DMS153 treated with DMSO at 0.1 percent for 48 hours (cell line): ENCODE data around the gene ALDH1A1.
"Not testable (repeated sequence)": the region's sequence is repeated elsewhere in the genome, so short reads cannot be mapped to it uniquely, and the experiment has no call there.

Experiments used
- DNase-seq: peaks from one replicate; lab custom pipeline; 2025; ENCODE audit not compliant: unreplicated experiment; lab: John Stamatoyannopoulos, UW

ALDH1A1 gene

DNA sequence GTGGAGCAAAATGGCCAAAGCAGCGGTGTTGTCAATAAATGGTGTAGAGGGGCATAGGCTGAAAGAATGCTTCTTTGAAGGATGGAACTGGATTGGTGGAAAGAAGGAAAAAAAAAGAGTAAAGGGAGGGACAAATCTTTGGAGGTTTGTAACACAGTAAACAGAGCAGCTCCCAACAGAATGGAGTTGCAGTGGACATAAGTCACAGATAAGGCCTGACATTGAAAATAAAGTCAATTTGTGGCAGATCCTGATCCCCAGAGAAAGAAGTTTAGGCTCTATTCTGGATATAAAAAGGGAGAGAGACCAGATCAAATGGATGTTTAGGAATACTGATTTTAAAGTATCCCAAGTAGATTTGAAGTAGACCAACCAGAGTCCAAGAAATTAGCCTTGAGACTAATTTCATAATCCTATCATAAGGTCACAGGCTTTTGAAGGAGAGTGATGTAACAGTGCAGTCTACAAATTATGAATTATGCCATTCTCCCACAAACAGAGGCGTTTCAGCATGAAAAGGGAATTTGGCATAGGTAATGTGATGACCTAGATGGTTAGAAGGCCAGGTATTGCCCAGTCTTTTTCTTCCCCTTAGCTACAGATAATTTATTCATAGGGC lies 8.9 kb downstream of the ALDH1A1 start:
- no peak for DNase-seq

DNA sequence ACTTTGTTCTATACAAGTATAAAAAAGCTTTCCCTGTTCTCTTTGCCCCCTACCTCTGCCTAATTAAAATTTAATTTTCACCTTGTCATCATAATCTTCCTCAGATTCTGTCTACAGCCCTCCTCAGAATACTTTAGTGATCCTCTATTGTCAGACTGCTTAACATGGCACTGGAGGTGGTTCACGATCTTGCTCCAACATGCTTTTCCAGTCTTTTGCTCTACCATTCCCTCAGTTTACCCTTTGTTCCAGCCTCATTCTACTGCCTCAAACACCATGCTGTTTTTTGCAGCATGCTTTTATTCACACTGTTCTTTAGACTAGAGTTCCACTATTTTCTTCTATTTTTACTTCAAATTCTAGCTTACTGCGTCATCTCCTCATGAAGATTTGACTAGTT lies 10.4 kb downstream of the ALDH1A1 start:
- no peak for DNase-seq

DNA sequence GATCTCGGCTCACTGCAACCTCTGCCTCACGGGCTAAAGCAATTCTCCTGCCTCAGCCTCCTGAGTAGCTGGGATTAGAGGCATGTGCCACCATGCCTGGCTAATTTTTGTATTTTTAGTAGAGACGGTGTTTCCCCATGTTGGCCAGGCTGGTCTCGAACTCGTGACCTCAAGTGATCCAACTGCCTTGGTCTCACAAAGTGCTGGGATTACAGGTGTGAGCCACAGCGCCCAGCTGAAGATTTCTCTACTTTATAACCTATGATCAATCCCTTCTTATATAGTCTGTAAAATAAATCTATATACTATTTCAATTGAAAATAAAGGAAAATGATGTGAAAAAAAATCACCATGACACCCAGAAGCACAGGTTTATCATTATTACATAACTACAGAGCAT lies 13.3 kb downstream of the ALDH1A1 start:
- DNase-seq = not testable (repeated sequence)

DNA sequence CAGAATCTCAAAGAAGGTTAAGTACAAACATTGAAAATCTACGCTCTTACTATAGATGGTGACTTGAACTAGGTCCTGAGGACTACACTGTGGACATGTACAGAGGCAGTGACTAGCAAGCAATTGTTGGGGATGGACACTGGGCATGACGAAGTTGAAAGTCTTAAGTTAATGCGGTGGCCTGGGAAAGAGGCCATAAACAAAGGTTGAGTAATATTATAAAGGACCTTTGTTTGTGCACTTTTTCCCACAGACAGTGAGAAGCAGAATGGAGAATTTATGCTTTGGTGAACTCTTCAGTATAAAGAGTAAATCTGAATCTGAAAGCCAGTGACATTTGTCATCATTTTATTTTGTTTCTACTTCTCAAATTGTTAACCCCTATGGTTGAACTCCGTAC lies 15.3 kb downstream of the ALDH1A1 start:
- no peak for DNase-seq

DNA sequence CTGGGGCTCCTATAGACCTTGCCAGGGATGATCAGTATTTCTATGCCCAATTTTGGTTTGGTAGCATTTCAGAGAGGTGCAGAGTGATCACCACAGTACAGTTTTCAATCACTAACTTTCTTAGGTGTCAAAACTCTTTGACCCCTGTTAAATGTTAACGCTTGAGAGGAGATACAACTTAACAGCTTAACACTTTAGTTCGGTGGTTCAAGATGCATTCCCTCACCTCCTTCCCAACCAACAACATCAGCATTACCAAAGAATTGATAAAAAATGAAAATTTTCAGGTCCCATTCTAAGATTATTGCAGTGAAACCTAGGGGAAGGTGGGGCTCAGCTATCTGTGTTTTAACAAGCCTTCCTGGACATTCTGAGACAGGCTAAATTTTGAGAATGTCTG lies 16.2 kb downstream of the ALDH1A1 start:
- DNase-seq = no peak

DNA sequence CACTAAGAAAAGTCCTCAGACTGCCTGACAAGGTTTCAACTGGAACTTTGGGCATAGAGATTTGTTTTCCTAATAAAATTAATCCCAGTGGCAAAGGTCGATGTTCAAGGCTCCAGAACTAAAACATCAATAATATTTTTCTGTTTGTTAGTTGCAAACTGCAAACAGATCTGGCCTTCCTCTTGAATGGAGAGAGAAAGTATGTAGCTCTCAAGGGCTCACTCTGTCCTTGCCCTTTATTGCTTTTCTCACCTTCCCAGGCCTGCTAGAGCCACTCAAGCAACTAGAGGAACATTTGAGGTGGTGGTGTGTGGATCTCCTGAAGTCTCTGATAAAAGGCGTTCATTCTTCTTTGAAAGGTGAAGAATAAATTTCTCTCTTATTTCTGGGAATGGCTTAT lies 16.6 kb downstream of the ALDH1A1 start:
- DNase-seq = no peak

DNA sequence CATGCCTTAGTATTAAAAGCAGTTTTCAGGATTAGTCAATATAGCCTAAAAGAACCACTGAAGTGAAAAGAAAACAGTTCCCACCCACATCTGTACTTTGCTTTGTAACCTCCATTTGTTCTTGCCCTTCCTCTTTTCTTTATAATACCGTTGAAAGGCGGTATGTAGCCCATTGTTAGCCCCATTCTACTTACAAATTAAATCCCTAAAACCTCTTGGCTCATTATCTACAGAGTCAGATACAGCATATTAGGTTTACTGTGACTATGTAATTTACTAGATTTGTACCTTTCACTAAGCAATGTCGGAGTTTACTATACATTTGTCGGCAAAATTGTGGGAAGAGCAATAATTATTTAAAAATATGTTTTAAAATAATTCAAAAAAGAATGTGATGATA lies 17.3 kb downstream of the ALDH1A1 start:
- no peak for DNase-seq

DNA sequence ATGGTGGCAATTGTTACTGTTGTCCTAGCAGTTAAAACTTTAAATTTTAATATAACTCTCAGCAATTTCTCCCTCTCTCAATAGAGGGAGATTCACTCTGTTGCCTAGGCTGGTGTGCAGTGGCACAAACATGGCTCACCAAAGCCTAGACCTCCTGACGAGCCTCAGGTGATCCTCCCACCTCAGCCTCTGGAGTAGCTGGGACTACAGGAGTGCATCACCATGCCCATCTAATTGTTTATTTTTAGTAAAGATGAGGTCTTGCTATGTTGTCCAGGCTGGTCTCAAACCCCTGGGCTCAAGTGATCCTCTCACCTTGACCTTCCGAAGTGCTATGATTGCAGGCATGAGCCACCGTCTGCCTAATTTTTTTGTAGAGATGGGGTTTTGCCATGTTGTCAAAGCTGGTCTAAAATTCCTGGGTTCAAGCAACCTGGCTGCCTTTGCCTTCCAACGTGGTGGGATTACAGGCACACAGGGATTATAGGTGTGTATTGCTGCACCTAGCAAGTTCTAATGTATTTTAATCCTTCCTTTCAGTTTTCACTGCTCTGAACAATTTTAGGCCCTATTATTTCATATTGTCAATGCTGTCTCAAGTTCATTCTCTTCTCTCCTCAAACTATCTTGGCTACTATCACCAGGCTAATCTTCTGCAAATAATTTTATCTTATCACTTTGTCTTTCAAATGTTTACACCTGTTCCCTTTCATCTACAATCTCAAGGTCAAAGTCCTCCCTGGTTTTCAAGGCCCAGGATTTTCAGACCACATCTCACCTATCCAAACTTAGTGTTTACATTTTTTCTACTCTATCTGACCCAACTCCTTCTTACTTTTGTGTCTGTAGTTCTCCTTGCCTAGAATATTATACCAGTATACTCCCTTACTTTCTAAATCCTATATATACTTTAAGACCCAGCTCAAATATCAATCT lies 18.9 kb downstream of the ALDH1A1 start:
- no peak for DNase-seq

DNA sequence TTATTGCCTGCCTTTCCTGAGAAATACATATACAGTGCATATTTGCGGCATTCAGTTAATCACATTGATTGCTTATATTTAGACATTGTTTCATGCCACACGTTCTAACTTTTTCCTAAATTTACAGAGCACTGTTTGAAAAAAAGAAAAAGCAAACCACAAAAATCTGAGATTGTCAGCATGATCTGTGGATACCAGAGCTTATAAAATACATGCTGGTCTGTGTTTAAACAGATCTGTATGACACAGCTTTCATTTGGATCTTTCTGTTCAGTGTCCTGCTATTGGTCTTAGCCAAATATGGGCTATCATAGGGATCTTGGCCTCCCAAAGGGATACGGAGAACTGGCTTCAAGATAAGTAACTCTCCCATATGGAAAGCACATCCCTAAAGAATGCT lies 20.2 kb downstream of the ALDH1A1 start:
- DNase-seq = no peak

DNA sequence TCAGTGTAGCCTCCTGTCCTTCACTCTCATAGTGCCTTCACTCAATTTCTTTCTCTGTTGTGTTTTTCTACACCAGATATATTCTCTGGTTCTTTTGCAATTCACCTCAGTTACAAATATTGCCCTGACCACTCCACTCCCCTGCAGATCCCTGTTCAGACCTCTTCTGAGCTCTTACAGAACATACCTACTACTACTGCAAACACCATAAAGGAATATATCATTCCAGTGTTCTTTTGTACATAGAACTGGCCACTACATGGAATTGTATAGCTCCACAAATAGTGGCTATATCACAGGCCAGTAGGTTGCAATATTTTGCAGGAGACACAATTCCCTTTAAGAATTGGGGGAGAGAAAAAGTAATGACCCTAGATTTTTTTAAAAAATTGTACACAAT lies 21.0 kb downstream of the ALDH1A1 start:
- DNase-seq = no peak

DNA sequence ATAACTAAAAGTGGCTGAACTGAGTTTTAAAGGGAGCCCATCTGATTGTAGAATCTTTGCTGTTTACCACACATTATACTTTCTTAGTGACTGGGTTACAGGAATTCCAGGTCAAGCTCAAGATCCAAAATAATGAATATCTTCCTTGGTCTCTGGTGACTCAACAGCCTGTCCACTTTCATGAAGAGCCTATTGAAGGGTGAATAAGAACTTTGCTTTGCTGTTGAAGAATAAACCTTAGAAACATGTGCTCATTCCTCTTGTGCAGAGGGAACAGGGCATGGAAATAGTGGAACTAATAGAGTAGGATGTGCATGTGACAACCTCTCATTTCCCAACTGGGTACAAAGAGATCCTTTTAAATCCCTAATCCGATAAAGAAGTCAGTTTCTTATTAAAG lies 21.4 kb downstream of the ALDH1A1 start:
- no peak for DNase-seq

DNA sequence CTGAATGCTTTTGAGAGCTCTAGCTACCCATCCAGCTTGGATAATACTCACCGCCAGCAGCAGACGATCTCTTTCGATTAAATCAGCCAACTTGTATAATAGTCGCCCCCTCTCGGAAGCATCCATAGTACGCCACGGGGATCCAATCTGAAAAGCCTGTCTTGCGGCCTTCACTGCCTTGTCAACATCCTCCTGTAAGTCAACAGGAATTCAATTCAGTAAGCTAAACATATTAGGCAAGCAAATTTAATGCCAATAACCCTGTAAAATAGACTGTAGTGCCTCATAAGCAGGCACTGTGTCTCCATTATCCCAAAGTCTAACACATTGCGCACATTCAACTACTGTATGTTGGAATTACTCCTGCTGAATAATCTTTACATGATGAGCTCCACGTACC lies 22.0 kb downstream of the ALDH1A1 start:
- no peak for DNase-seq

DNA sequence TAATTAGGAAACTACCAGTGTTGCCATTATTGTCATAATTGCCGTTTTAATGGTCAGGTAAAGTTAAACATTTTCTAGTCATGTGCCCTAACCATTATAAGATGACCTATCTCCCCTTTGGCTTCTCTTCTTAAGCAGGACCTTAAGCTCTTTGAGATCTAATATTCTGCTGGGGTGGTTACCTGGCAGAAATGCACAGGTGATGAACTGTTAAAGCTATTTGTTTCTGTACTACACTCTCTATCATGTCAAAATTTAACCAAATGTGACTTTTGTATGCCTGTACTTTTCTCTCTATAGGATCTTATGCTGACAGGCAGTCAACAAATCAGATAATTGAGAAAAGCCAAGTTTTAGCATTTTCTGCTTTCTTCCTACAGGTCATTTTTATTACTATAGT lies 23.3 kb downstream of the ALDH1A1 start:
- DNase-seq = no peak

DNA sequence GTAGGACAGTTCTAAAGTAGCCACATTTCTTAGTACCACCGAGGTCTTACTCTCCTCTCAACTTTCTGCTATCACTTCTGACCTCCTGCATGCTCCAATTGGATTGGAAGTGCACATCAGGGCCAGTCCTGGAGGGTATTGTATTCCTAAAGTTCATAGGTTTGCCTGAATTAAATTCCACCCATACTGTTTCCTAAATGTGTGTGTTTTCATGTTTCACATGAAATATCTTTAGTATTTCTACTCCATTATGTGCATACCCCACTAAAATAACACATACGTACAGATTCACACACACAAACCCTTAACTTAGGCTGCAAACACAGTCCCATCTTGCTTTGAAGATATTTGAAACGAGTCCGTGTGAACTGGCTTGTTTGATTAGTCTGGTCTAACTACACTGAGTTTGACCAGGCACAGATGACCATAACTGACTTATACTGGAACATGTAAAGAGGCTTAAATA lies 24.8 kb downstream of the ALDH1A1 start:
- DNase-seq = no peak

DNA sequence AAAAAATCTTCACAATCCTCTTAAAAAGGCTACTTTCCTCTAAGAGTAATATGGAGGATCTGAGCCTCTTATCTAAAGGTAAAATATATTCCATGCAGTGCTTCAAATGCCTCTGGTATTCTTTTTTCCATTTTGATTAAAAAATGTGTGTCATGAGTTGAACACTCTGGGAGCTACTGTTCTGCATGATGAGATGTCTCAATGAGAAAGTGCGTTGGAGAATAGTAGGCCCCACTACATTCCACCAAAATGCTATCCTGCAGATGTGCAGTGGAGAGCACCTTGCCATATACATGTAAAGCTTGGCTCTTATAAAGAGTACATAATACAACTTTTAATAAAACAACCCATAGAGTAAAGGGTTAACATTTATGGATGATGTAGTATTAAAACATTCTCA lies 26.3 kb downstream of the ALDH1A1 start:
- DNase-seq = no peak

DNA sequence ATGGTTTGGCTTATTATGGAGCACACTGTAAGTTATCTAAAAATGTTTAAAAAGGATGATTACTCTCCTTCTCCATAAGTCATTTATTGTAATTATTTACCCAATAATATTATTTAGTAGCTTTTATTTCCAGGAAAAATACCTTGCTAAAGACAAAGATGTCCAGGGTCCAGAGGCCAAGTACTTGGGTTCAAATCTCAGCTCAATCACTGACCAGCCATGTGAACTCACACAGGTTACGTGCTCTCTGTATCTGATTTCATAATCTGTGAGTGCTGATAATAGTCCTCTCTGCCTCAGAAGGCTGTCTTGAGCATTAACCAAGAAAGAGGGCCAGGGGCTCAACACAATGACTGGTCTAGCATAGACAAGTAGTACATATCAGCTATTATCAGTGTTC lies 27.0 kb downstream of the ALDH1A1 start:
- no peak for DNase-seq

DNA sequence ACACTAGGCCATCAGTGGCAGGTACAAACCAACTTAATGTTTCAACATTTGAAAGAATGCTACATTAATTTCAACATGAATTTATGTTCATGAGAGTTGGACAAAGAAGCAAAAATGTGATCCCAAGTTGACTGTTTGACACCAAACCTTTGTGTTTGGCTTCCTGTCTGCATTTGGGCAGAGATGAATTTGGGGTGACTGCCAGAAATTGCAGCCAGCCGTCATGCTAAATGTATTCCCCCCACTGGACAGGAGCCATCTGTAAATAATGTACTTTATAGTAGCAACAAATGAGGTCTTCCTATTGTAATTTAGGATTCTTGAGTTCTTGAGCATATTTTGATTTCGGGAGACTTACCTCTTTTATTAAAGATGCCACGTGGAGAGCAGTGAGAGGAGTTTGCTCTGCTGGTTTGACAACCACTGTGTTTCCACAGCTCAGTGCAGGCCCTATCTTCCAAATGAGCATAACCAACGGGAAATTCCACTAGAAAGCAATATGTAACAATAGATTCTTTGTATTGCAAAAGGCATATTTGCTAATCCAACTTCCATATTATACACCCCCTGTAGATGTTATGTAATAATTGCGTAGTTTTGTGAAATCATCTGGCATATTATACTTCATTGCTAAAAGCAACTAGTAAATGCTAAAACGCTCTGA lies 27.6 kb downstream of the ALDH1A1 start:
- DNase-seq = no peak

DNA sequence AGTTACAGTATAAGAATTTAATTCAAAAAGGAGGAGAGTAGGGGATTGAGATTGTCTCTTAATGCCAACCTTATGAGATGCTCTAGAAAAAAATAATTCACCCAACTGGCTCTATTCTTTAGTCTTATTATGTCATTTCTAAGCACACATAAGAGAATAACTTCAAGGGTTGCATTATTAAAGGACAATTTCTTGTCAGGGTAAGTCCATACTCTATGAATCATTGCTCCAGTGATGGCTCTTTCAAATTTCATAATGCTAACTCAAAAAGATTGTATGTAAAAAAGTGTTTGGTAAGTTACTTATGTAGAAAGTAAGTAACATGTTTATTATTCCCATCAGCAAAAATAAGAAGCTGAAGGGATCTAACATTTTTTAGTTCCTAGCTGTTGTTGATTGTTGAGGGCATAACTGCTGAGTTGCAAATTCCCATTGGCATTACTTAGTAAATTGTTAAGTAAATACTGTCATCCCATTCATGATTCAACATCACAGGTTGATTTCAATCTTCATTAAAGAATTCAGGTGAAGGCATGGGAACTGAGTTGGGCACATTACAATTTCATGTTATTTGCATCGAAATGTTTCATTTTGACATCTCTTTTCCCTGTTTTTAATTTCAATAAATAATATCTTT lies 28.6 kb downstream of the ALDH1A1 start:
- no peak for DNase-seq

DNA sequence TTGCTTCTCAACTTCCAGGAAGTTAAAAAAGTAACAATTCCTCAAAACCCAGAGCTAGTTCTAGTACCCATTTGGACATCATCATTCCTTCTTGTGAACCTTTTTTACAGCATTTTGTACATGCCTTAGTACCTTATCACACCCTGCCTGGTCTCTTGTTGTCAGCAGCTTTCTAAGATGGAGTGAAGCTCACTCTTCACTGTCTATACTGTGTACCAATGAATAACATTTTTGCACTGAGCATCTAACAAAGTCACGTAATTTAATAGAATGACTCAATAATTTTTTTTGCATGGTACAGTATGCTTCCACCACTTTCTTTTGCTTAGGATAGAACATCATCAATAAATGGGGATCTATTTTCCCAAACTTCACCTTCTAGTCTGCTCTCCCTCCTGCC lies 29.8 kb downstream of the ALDH1A1 start:
- no peak for DNase-seq

DNA sequence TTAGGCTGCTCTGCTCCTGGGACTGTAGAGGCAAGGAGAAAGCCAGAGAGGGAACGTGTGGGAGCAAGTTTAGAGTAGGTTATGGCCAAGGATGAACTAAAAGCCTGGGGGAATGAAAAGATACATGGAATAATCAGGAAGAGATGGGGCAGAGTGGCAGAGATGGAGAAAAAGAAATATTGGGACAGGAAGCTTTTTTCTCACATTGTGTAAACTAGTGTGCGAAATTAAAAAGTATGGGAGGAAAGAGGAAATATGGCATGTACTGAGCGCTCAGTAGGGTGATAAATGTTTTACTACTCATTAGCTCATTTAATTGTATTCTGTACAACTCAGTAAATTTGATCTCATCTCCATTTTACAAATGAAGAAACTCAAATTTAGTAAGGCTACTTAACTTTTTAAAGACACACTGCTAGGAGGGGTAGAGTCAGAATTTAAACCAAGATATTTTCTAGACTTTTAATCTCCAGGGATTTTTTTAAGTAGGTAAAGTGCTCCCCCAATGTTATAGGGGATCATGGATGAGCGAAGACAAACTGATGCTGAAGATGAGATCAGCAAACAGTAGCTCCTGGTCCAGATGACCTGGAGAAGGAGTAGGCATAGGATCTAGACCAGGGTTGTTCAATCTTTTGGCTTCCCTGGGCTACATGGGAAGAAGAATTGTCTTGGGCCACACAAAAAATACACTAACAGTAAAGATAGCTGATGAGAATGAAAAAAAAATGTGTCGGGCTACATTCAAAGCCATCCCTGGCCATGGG lies 30.8 kb downstream of the ALDH1A1 start:
- DNase-seq = no peak
